GM19372 (cell line): Measurements from ENCODE around the gene GNAL.

ENCODE experiments used
- ATAC-seq: cut with Tn5 transposase; IDR thresholded peaks from one replicate; pipeline ENCODE4 v1.9.1; 2021; ENCODE audit warnings: mild to moderate bottlenecking, low read depth, moderate library complexity; ENCODE audit not compliant: unreplicated experiment

Gene GNAL

DNA sequence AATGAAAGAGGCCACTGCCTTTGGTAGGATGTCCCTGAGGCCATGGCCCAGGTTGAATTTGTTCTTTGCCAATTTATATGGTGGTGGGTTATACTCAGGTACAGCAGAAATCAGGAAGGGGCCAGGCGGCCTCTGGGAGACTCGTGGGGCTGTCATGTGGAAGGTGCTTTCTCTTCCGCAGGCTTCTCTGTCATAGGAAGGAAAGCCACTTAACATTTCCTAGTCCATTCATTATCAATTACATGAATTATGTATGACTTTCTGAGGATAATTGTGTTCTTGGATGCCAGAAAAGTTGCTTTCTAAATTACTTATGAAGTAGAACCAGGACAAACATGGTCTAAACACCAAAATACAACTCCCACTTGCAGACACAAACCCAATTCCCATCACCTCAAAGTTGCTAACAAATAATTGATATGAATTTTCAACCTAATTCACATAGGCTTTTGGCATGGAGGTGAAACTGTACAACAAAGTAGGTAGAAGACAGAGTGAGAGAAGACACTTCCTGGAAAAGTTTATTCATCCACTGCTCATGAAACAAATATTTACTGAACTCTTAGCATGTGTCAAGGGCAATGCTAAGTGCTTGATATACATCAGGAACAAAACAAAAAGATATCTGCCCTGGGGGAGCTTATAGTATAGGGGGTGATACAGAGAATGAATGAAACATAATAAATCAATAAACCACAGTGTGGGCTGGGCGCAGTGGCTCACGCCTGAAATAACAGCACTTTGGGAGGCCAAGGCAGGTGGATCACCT is 111.7 kb downstream of the GNAL start:
- ATAC-seq = no peak

DNA sequence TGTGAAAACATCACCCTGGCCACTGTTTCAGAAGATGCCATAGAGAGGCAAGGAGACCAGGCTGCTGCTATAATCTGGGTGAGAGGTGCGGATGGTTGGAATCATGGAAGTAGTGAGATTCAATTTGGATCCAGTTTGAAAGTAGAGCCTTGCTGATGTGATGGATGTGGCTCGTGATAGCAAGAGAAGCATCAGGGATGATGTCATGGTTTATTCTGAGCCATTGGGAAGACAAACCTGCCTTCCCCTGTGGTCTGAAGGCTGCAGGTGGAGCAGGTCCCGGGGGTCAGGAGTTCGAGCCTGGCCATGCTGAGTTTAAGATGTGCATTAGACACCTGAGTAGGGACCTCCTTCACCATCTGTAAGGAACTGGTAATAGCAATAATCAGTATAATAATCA is 112.5 kb downstream of the GNAL start:
- ATAC-seq = no peak

DNA sequence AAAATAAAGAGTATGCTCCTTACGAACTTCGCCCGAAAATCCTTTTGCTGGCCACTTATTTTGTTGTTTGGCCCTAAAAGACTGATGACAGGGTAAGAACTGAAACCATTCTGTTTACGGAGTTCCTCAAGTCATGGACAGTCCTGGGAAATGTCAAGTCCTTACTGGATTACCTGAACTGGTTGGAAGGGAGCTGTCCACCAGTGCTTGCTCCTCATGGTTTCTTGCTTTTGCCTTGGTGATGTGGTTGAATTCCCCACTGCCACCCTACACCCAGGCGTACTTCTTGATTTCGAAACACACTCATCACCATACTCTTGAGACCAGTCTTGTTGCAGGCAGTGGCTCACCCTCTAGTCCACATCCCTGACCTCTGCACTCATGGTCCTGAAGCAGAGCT is 113.1 kb downstream of the GNAL start:
- no peak for ATAC-seq

DNA sequence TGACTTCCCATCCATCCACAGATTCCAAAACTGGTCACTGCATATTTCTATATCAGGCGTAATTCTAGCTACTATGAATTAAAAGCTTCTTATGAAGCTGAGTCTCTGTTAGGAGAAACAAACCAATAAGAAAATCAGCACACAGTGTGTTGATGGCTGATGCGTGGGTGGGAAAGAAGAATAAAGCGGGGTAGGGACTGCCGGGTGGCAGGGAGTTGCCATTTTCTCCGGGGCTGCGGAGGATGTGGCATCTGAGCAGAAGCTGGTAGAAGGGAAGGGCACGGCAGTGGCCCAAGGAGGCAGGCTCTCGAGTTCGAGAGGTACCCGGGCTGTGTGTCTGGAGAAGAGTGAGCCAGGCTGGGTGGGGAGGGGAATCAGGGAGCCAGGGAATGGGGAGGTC is 113.5 kb downstream of the GNAL start:
- no peak for ATAC-seq

DNA sequence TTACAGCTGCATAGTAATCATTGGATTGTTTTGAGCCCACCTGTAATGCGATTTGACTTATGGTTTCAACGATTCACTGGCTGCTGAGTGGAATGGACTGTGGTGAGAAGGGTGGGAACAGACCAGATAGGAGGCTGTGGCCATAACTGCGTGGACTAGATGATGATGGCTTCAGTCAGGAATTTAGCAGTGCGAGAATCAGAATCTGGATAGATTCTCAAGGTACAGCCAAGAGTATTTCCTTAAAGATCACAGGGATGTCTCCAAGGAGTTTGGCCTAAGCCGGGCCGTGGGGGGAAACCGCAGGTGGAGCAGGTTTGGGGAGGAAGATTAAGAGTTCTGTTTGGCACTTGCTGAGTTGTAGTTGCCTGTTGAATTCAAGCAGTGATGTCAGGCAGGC is 118.2 kb downstream of the GNAL start:
- ATAC-seq = no peak

DNA sequence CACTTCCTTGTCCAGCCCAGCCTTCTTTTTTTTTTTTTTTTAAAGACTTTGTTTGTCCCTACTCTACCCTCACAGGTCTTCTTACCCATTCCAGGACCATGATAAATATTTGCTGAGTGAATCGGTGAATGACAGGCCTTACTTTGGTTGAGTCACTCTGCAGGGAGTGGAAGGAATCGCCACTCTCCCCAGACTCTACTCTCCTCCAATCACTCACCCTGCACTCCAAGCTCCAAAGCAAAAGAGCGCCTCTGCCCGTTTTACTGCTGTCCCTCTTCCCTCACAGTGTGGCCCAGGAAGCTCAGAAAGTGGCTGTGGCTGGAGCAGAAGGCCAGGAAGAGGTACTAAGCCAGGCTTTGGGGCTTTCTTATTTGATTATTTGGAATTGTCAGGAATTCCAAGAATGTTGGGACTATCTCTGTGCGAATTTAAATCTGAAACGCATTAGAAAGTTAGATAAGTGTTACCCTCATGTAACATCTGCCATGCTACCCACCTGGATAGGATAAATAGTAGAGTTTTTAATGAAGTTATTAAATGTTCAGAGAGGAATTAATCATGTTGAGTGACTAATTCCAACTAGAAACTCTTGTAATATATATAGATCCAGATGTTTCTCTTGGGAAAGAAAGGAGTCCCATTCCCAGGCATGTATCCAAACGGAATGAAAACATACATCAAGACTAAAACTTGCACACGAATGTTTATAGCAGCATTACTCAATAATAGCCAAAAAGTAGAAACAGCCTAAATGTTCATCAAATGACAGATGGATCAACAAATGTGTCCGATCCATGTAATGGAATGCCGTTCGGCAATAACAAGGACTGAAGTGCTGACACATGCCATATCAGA is 119.2 kb downstream of the GNAL start:
- no peak for ATAC-seq

DNA sequence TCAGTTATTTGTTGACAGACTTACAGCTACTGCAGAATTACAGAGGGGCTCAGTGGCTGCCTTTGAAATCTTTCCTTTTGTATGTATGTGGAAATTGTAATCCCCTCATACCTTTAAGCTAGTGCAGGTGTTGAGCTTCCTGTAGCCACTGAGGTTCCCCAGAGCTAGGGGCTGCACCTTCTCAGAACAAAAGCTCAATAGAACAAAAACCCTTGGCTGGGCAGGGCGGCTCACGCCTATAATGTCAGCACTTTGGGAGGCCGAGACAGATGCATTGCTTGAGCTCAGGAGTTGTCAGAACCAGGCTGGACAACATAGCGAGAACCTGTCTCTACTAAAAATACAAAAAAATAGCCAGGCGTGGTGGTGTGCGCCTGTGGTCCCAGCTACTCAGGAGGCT is 120.8 kb downstream of the GNAL start:
- no peak for ATAC-seq

DNA sequence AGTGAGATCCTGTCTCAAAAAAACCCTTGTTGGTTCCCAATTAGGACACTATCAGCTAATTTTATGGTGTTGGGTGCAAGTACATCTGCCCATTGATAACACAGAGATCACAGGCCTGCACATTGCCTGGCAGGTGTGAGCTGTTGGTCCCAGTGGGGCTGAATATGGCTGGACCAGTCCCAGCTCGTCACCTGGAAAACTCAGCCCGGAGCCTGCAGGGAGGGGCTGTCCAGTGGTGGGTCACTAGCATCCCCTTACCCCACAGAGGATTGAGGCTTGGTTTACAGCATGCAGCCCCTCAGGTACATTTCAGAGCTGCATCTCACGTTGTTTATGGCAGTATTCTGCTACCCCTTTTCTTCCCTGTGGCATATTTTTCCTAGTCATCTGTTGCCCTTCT is 121.3 kb downstream of the GNAL start:
- ATAC-seq = no peak

DNA sequence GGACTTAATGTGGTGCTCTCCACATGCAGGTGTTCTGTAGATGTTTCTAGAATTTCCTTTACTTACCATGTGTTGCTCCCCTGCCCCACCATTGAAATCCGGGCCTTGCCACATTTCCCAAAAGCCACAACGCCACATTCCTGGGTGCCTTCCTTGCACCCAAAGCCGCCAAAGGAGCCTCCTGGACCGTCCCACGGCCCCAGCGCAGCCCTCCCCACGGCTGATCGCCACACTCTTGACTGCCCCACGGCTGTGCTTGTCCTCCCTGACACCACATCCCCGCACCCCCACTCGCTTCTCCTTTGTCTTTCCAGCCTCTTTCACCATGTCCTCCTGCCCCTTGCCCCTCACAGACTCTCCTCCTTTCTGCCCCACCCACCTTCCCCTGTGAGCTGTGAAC is 121.9 kb downstream of the GNAL start:
- ATAC-seq = no peak

DNA sequence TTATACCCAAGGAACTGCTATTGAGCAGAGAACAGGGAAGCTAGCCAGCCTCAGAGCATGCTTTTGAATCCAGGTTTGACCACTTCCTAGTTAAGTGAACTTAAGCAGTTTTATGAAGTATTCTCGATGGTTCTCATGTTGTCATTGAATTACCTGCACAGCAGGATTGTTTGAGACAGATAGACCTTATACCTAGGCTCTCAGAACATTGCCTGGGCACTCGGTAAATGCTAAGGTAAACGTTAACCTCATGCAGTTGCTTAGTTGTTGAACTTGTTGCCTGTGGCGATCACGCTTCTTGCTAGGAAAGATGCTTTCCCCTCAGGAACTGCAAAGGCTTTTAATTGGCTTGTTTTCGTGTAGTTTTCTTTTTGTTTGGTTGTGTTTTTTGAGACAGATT is 128.2 kb downstream of the GNAL start:
- ATAC-seq = no peak

DNA sequence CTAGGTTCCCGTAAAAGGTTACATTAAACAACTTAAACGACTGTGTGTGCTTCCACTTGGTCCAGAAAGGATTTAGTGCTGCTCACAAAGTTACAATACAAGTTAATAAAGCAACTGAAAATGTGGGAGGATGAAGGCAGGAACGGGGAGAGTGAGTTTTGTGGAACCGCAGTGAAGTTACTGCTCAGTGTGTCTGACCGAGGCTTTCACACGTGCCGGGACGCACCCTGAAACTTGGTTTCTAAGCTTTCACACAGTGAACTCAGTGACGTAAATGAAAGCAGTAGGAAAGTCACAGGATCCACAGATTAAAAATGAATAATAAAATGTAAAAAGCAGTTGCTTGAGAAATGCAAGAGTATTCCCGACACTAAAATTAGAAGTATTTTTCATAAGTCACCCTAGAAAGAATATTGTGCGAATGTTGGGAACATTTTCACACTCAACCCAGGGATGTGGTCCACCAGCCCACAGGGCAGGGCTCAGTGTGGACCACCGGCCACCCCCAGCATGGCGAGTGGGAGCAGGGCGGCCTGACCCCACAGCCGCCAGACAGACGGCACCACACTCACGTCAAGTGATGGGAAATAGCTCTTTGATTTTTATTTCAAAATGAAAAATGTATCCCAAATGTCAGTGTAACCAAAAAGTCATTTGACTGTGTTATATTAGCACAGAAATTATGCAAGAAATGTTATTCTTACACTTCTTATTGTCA is 129.6 kb downstream of the GNAL start:
- no peak for ATAC-seq

DNA sequence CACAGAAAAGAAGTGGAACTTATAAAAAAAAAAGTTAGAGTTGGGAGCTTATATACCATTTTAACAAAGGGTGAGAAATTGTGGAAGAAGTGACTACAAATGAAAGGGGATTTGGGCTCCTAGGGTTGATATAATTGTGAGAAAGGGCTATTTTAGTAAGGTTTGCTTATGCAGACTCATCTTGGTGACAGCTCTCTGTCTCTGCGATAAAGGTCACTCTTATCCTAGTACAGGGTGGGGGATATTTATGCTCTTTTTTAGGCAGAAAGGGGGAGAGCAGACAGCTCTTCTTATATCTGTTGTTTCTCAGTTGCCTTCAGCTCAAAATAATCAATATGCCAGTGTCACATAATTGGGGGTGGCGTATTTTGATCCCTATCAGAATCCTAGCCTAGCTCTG is 130.9 kb downstream of the GNAL start:
- no peak for ATAC-seq

DNA sequence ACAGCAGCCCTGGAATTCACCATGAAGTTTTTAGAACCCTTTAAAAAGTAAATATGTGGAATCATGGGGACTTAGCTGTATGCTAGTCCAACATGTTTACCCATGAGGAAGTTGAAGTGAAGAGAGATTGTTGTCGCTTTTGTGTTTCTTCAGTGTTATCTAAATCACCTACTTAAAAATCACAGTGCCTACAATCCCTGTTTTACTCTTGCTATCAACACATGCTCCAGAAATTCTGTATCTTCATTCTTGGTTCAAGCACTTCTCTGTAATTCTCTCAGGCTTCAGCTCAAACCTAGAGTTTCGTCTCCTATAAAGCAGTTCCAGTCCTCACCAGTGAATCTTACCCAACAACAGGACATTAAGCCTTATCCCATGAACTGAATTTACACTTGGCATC is 131.6 kb downstream of the GNAL start:
- no peak for ATAC-seq

DNA sequence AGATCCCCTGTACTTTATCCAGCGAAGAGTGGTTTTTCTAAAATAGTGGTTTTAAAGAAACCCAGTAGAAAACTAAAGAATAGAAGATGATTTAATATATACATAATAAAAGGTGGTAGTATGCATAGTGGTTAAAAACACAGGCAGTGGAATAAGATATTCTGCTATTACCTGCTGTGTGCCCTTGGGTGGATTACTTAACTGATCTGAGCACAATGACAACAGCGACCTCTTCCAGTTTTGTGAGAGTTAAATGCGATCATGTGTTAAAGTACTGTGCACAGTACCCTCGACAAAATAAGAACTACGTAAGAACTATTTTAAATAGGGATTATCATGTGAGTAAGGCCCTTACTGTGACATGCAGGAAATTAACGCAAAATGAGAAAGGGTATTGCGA is 132.1 kb downstream of the GNAL start:
- ATAC-seq = no peak

DNA sequence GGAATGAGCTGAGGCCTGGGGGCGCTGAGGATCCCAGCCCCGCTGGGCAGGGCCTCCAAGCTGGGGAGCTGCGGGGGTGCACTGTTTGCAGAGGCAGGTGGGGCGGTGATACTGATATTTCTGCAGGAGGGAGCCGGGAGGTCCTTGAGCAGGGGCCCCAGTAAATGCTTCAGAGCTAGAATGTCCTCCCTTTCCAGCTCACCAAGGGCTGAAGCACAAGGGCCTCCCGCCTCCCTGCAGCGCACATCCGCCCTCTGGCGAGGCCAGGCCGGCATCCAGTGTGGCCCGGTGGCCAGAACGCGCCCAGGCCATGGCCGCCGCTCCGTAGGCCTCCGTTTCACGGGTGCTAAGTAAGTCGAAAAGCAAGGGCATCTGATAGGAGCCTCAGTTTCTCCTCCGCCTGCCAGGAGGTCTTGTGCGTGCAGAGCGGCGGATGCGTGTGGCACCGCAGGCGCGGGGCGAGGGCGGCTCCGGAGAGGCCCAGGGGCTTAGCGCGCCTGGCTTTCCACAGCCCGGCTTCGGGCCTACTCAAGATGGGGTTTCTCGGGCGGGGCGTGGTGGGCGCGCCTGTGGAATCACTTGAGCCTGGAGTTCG is 132.7 kb downstream of the GNAL start:
- no peak for ATAC-seq

DNA sequence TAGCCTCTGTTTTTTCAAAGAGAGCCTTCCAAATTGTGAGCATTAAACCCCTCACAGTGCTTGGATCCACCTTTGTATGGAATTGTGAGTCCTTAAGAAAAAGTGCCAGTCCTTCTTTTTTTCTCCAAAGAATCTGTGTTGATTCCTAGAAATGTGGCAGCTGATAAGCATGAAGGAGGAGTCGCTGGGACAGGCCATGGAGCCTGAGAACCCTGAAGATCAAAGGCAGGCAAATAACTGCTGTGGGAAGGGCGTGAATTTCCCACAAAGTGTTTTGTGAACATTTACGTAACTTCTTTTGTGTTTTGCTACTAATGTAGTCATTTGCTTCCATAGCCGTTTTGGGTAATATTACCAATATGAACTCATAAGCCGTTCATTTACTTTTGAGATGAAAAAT is 134.5 kb downstream of the GNAL start:
- ATAC-seq = no peak

DNA sequence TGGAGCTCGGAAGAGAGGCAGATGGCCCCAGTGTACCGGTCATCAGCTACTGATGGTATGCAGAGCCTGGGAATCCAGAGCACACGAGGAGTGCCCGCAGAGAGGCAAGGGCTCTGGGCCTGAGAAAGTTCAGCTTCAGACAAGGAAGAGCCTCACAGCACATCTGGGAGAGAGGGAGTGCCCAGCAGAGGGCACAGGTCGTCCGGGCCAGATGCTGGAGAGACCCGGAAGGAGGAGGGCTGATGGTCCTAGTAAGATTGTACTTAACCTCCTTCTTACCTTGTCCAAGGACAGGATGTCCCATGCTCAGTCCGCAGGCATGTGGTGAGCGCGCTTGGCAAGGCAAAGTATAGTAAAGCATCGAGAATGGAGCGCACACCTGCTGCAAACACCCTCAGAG is 137.8 kb downstream of the GNAL start:
- ATAC-seq = no peak

DNA sequence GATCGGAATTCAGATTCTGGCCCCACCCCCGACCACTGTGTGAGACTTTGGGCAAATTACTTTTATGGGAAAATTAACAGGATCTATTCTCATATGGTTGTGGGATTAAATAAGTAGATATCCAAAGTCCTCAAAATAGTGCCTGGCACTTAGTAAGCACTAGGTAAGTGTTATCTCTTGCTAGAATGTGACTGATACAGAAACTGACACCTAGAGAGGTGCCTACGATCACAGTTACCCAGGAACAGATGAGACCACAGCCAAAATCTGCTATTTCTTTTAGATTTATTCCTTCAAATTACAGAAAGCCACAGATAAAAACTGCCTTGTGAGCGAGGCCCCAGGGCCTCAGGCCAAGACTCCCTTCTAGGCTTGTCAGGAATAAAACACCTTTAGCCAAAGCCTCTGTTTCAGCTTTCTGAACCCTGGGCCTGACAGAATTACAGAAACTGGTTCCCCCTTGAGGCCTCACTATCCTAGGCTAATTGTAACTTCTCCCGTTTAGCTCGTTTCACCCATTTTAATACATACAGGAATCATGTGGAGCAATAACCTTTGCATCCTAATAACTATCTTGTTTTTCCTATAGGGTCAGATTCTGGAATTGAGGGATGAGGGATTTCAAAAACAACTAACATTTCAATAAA is 139.8 kb downstream of the GNAL start:
- no peak for ATAC-seq

DNA sequence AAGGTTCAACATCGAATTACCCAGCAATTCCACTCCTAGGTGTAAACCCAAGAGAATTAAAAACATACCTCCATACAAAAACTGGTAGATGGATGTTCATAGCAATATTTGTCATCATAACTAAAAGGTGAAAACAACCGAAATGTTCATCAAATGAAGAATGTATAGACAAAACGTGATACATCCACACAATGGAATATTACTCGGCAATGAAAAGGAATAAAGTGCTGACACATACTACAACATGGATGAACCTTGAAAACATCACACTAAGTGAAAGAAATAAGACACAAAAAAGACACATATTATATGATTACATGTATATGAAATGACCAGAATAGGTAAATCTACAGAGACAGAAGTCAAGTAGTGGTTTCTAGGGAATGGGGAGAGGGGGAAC is 141.5 kb downstream of the GNAL start:
- no peak for ATAC-seq

DNA sequence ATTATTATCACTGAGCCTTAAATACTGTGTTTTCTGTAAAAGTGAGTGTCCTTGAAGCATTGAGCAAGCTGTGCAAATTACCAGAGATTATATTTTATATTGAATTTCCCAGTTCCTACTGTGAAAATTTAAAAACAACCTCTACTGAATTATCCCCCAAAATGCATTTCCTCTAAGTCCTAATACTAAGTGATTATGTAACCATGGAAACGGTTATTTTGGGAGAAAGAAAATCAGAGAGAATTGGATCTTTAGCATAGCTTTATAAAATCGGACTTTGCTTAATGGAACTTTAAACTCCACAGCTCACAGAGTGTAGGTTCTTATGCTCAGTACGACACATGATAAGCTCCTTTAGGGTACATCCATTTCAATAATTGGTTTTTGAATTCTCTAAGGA is 142.9 kb downstream of the GNAL start:
- no peak for ATAC-seq

DNA sequence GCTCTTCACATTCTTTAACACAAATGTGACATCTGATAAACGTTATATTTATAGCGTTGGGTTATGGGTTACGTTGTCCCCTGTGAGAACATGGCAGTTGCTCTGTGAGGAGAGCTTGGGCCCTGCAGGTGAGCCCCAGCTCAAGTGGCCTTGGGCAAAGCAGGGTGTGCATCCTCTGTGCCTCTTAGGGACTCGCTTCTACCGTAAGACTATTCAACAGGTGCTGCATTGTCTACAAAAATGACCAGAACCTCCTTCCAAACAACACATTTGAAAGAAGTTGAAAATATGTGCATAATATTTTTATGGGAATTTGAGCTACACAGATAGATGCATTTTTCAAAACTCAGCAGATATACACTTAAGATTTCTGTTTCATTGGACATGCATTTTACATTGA is 145.7 kb downstream of the GNAL start:
- ATAC-seq = no peak
